B cell (primary cell): ENCODE results near the gene C16orf46. TPM values are rescaled to one million over a fixed set of nuclear protein-coding genes. Genes with fewer than 3 reads are reported as not detected.

Experiments used
- ATAC-seq: fragments of 200-7000 bp; cut with Tn5 transposase; one replicate; pipeline ENCODE4 v1.10.0; 2021; ENCODE audit warnings: low read depth, mild to moderate bottlenecking, moderate number of reproducible peaks, moderate library complexity
- CTCF ChIA-PET: fragments of 350-600 bp; sonication (Branson Sonifier 250); formaldehyde crosslinking; loops from one replicate; lab custom pipeline; 2021; ENCODE audit warnings: antibody characterized with exemption, inconsistent platforms; lab: Charles Lee
- POLR2A ChIA-PET: fragments of 350-600 bp; sonication (Branson Sonifier 250); formaldehyde crosslinking; loops from one replicate; lab custom pipeline; 2021; ENCODE audit warnings: antibody characterized with exemption; lab: Charles Lee
- DNase-seq: peaks from one replicate; pipeline ENCODE4 v3.0.0; 2013
- H2AFZ ChIP-seq: 2 replicates; pipeline ENCODE4 v1.6.1; 2012; ENCODE audit warnings: mild to moderate bottlenecking, low read depth, low read length; ENCODE audit not compliant: insufficient read depth, poor library complexity, severe bottlenecking
- H3K27ac ChIP-seq, 2 donors: 1 replicate in 1 of 2; 2 replicates in 1 of 2; pipeline ENCODE4 v1.5.1; 2012 to 2013; ENCODE audit warnings: low read length in 2 of 2, mild to moderate bottlenecking in 2 of 2, moderate library complexity in 1 of 2
- H3K27me3 ChIP-seq, 4 experiments: fragments of 200-600 bp in 1 of 4; sonication (generic) in 1 of 4; replicated peaks in 1 of 4; 1 replicate in 2 of 4; 2 replicates in 2 of 4; pipeline versions ENCODE4 v1.6.1 to v1.7.0; 2013 to 2016; ENCODE audit warnings: low read length in 3 of 4, mild to moderate bottlenecking in 2 of 4, mixed read lengths in 1 of 4, moderate library complexity in 1 of 4; ENCODE audit not compliant: insufficient read depth in 4 of 4, control insufficient read depth in 3 of 4; ENCODE audit errors: control extremely low read depth in 1 of 4
- H3K36me3 ChIP-seq, 2 experiments: replicated peaks in 1 of 2; 1 replicate in 1 of 2; 2 replicates in 1 of 2; pipeline versions ENCODE4 v1.6.1 to v1.7.1; 2013; ENCODE audit warnings: low read length in 1 of 2; ENCODE audit not compliant: insufficient read depth in 2 of 2, control insufficient read depth in 1 of 2; ENCODE audit errors: control extremely low read depth in 1 of 2, extremely low read depth in 1 of 2
- H3K4me1 ChIP-seq, 2 donors: fragments of 200-600 bp in 1 of 2; sonication (generic) in 1 of 2; 1 replicate in 1 of 2; 2 replicates in 1 of 2; pipeline versions ENCODE4 v1.5.1 to v1.6.1; 2013 to 2017; ENCODE audit warnings: low read length in 2 of 2; ENCODE audit not compliant: control insufficient read depth in 2 of 2, insufficient read depth in 2 of 2
- H3K4me2 ChIP-seq: replicated peaks from 2 replicates; pipeline ENCODE3; 2012; ENCODE audit warnings: mild to moderate bottlenecking, low read depth, low read length; ENCODE audit not compliant: poor library complexity, severe bottlenecking
- H3K4me3 ChIP-seq, 5 experiments: fragments of 200-600 bp in 1 of 5; sonication (generic) in 1 of 5; 1 replicate in 3 of 5; 2 replicates in 2 of 5; pipeline versions ENCODE4 v1.5.1 to v1.7.0; 2011 to 2016; ENCODE audit warnings: low read length in 4 of 5, mild to moderate bottlenecking in 4 of 5, low read depth in 2 of 5, control low read depth in 1 of 5, moderate library complexity in 1 of 5; ENCODE audit not compliant: insufficient read depth in 1 of 5; ENCODE audit errors: control extremely low read depth in 1 of 5, extremely low read depth in 1 of 5
- H3K79me2 ChIP-seq: fragments of 200-600 bp; sonication (generic); one replicate; pipeline ENCODE4 v1.6.0; 2016; ENCODE audit warnings: low read length; ENCODE audit not compliant: control insufficient read depth, insufficient read depth
- H3K9ac ChIP-seq: fragments of 200-600 bp; sonication (generic); 2 replicates; pipeline ENCODE4 v1.6.1; 2017; ENCODE audit warnings: mild to moderate bottlenecking, low read length, moderate library complexity
- H3K9me3 ChIP-seq, 3 donors: one replicate each; pipeline versions ENCODE4 v1.6.1 to v1.7.1; 2013; ENCODE audit warnings: low read length in 2 of 3; ENCODE audit not compliant: control insufficient read depth in 2 of 3, insufficient read depth in 1 of 3; ENCODE audit errors: control extremely low read depth in 1 of 3
- H4K20me1 ChIP-seq: 2 replicates; pipeline ENCODE4 v1.6.0; 2012; ENCODE audit warnings: mild to moderate bottlenecking, low read length; ENCODE audit not compliant: insufficient read depth, control insufficient read depth, poor library complexity, severe bottlenecking
- H3K27ac Mint-ChIP-seq: one replicate; pipeline ENCODE4 v1.8.0; 2021; ENCODE audit warnings: mixed read lengths
- H3K27me3 Mint-ChIP-seq: one replicate; pipeline ENCODE4 v1.8.0; 2021; ENCODE audit warnings: mixed read lengths
- H3K4me1 Mint-ChIP-seq: one replicate; pipeline ENCODE4 v1.8.0; 2021; ENCODE audit warnings: mixed read lengths
- H3K4me3 Mint-ChIP-seq: one replicate; pipeline ENCODE4 v1.8.0; 2021; ENCODE audit warnings: mixed read lengths
- H3K9me3 Mint-ChIP-seq: one replicate; pipeline ENCODE4 v1.8.0; 2022; ENCODE audit warnings: mixed read lengths; ENCODE audit not compliant: insufficient read depth
- CTCF ChIP-seq: fragments of 200-600 bp; IDR thresholded peaks from one replicate; pipeline ENCODE4 v1.8.0; 2022; ENCODE audit warnings: antibody characterized with exemption, mild to moderate bottlenecking
- EZH2 ChIP-seq: IDR thresholded peaks from 2 replicates; pipeline ENCODE4 v1.6.1; 2012; ENCODE audit warnings: borderline replicate concordance, low read depth, mild to moderate bottlenecking, moderate library complexity, low read length; ENCODE audit not compliant: insufficient read depth, poor library complexity, severe bottlenecking
- WGBS: methylation state at CpG from one replicate; pipeline ENCODE4 v1.1.5; 2013; ENCODE audit warnings: missing lambda C conversion rate; ENCODE audit not compliant: insufficient coverage; 5-methylcytosine and 5-hydroxymethylcytosine counted together
- intact Hi-C: fragments of 100-400 bp; cut with micrococcal nuclease; formaldehyde crosslinking; loops from one replicate; pipeline ENCODE4 v1.10.0; 2022
- polyA plus RNA-seq: library from polyadenylated mRNA; depleted of rRNA; stranded (reverse); fragments of >200 nt; gene quantifications from 2 replicates; pipeline ENCODE4 v1.2.3, GENCODE V29; 2012
- small RNA-seq: library from RNA; depleted of rRNA; stranded (forward); fragments of <200 nt; gene quantifications from one replicate; pipeline ENCODE3, GENCODE V24; 2012; ENCODE audit warnings: low replicate concordance, low read depth; ENCODE audit not compliant: insufficient read length
- total RNA-seq, 2 donors: library from RNA; stranded (reverse); fragments of 120-200 nt in 1 of 2; gene quantifications; 1 replicate in 1 of 2; 2 replicates in 1 of 2; pipeline versions ENCODE4 v1.2.3 to v1.2.4, GENCODE V29; 2013 to 2022

The C16orf46 gene
- total and polyA plus RNA-seq, 2 donors (not counting 1 experiment from before 2014, with no cell fraction given) = 0.28 TPM; not detected in 1

GRCh38 chr16:81012974-81013373, 64.1 kb downstream of the C16orf46 start:
- Histone ChIP-seq H3K9ac (no peak overlapping the region), H3K36me3 (peaks cover 2 to 11% of the 10 kb centered on the region in 2 experiments), H4K20me1 (no peaks in the 10 kb centered on the region), H3K79me2 (peaks cover 7% of the 10 kb centered on the region), H2AFZ (no peak overlapping the region), H3K27me3 (no peaks in the 10 kb centered on the region), H3K4me1 (peaks cover 4 to 5% of the 10 kb centered on the region in 2 donors), H3K4me2 (no peak overlapping the region), H3K27ac (no peak overlapping the region), H3K4me3 (no peak overlapping the region), H3K9me3 (no peaks in the 10 kb centered on the region)
- ChIA-PET CTCF (no interaction called here), POLR2A (interaction anchor here (0.7 kb wide), 1 partner anchor 19 kb away, joined by 3 read pairs; no protein-coding TSS in a partner anchor)
- no peak for ATAC-seq
- intact Hi-C loops = no loop called here
- no peak for TF ChIP-seq CTCF
- TF ChIP-seq EZH2 = no peak
- no peaks in the 10 kb centered on the region for H3K27me3 Mint-ChIP-seq
- no CpG with 5 or more reads among the region's 3 CpGs for WGBS
- no peak for DNase-seq
- H3K9me3 Mint-ChIP-seq = no peaks in the 10 kb centered on the region
- no peak overlapping the region for H3K27ac Mint-ChIP-seq
- H3K4me3 Mint-ChIP-seq = no peak overlapping the region
- peaks cover 5% of the 10 kb centered on the region for H3K4me1 Mint-ChIP-seq

Small RNA genes within 50 kb of the gene (small RNA-seq; reads per million reads assigned to genes)
- gene AC092718.3 (not detected), gene RNU6-1191P (not detected)

Other genes starting within 250 kb of the C16orf46 start
- gene CMC2, start 70.4 kb downstream of the C16orf46 start, total RNA-seq = 21.4 and 25.7 TPM in 2 replicates
- gene CMC2, start 70.4 kb downstream of the C16orf46 start, polyA plus RNA-seq = 40.8 and 160 TPM in 2 replicates
- 3.5 and 4.0 TPM in 2 replicates for gene CENPN, start 70.0 kb downstream of the C16orf46 start, total RNA-seq
- gene CENPN, start 70.0 kb downstream of the C16orf46 start, polyA plus RNA-seq = 3.0 and 11.5 TPM in 2 replicates
- gene ATMIN, start 41.4 kb downstream of the C16orf46 start, total RNA-seq = 31.5 and 33.7 TPM in 2 replicates
- gene ATMIN, start 41.4 kb downstream of the C16orf46 start, polyA plus RNA-seq = 7.1 and 7.5 TPM in 2 replicates
- 4.5 and 6.2 TPM in 2 replicates for gene GCSH, start 19.2 kb upstream of the C16orf46 start, total RNA-seq
- gene GCSH, start 19.2 kb upstream of the C16orf46 start, polyA plus RNA-seq = 1.7 and 1.9 TPM in 2 replicates
- gene BCO1, start 161.5 kb upstream of the C16orf46 start, total RNA-seq = not detected in 2 replicates
- gene BCO1, start 161.5 kb upstream of the C16orf46 start, polyA plus RNA-seq = not detected in 2 replicates
- 6.9 and 11.6 TPM in 2 replicates for gene GAN, start 237.7 kb upstream of the C16orf46 start, total RNA-seq
- 0.75 and 0.79 TPM in 2 replicates for gene GAN, start 237.7 kb upstream of the C16orf46 start, polyA plus RNA-seq